ENCODE measurements around the gene C1orf35.

DNA sequence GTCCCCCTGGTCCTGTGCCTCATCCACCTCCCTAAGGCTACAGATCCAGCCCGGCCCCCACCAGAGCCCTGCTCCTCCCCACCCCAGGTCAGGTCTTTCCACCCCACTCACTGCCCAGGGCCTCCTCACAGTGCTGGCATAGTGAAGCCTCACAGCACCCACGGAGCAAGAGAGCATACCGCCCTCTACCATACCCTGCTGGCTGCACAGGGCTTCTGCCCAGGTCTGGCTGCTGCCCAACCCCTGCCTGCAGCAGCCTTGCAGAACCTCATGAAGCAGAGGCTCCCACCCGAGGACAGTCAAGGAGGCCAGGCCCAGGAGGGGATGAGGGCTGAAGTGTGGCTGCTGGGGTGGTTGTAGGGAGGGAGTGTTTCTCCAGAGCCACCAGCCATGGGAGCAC is 40.3 kb downstream of the C1orf35 start:
- TF ChIP-seq, protein P1, sequence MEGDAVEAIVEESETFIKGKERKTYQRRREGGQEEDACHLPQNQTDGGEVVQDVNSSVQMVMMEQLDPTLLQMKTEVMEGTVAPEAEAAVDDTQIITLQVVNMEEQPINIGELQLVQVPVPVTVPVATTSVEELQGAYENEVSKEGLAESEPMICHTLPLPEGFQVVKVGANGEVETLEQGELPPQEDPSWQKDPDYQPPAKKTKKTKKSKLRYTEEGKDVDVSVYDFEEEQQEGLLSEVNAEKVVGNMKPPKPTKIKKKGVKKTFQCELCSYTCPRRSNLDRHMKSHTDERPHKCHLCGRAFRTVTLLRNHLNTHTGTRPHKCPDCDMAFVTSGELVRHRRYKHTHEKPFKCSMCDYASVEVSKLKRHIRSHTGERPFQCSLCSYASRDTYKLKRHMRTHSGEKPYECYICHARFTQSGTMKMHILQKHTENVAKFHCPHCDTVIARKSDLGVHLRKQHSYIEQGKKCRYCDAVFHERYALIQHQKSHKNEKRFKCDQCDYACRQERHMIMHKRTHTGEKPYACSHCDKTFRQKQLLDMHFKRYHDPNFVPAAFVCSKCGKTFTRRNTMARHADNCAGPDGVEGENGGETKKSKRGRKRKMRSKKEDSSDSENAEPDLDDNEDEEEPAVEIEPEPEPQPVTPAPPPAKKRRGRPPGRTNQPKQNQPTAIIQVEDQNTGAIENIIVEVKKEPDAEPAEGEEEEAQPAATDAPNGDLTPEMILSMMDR (IDR thresholded peaks at IDR 0.05) = no peak
- TF ChIP-seq POLR2A (IDR thresholded peaks at IDR 0.05) (no peak), POLR2AphosphoS5 (IDR thresholded peaks at IDR 0.05; ENCODE audit: insufficient read depth in 1 of 2, low read depth in 1 of 2) (no peak)
